Endothelial cell of umbilical vein (primary cell): ENCODE data around the gene ATP10B. TPM values are rescaled to one million over a fixed set of nuclear protein-coding genes. Genes with fewer than 3 reads are reported as not detected.

Experiments
- BruUV-seq: library from RNA; stranded (reverse); fragments of 400-500 nt; replicated peaks from 2 replicates; lab custom pipeline; 2021; lab: Mats Ljungman, UMichigan
- CTCF ChIA-PET: fragments of 300-600, 350-600 bp; sonication (Branson Sonifier 250); formaldehyde crosslinking; loops from one replicate; lab custom pipeline; 2021; ENCODE audit warnings: antibody characterized with exemption, inconsistent platforms; lab: Charles Lee
- POLR2A ChIA-PET: fragments of 300-600, 350-600 bp; sonication (Branson Sonifier 250); formaldehyde crosslinking; loops from one replicate; lab custom pipeline; 2021; ENCODE audit warnings: antibody characterized with exemption, inconsistent platforms; lab: Charles Lee
- DNase-seq: peaks from one replicate; pipeline ENCODE4 v3.0.0-alpha.2; 2011; ENCODE audit warnings: low read depth, low spot score
- FAIRE-seq: peaks from 2 replicates; lab custom pipeline; 2011; peaks lifted over from hg19 to GRCh38; lab: Jason Lieb, UNC
- H2AFZ ChIP-seq: 2 replicates; pipeline ENCODE4 v1.6.0; 2012; ENCODE audit warnings: low read depth, low read length, control low read depth, inconsistent platforms
- H3K27ac ChIP-seq: 2 replicates; pipeline ENCODE4 v1.5.1; 2011; ENCODE audit warnings: low read depth, mild to moderate bottlenecking, control low read depth, low read length, moderate library complexity; ENCODE audit not compliant: insufficient read depth
- H3K27me3 ChIP-seq, 2 experiments: 2 replicates each; pipeline versions ENCODE4 v1.6.0 to v1.6.1; 2011; ENCODE audit warnings: low read length in 2 of 2, mixed read lengths in 1 of 2; ENCODE audit not compliant: control insufficient read depth in 2 of 2, insufficient read depth in 2 of 2
- H3K36me3 ChIP-seq, 2 experiments: 2 replicates in 1 of 2; 3 replicates in 1 of 2; pipeline ENCODE4 v1.5.1; 2011; ENCODE audit warnings: low read length in 2 of 2, mild to moderate bottlenecking in 1 of 2, moderate library complexity in 1 of 2; ENCODE audit not compliant: control insufficient read depth in 2 of 2, insufficient read depth in 2 of 2; ENCODE audit errors: extremely low read depth in 1 of 2
- H3K4me1 ChIP-seq: 3 replicates; pipeline ENCODE4 v1.5.1; 2011; ENCODE audit warnings: mild to moderate bottlenecking, low read length; ENCODE audit not compliant: control insufficient read depth, insufficient read depth; ENCODE audit errors: extremely low read depth
- H3K4me2 ChIP-seq: 2 replicates; pipeline ENCODE4 v1.6.1; 2011; ENCODE audit warnings: low read length, control low read depth, mixed read lengths; ENCODE audit not compliant: insufficient read depth
- H3K4me3 ChIP-seq, 3 experiments: fragments of 200-600 bp in 1 of 3; sonication (generic), shearing (Covaris generic) in 1 of 3; replicated peaks in 1 of 3; 2 replicates each; pipeline ENCODE4 v1.5.1; 2011 to 2016; ENCODE audit warnings: control low read depth in 3 of 3, low read length in 3 of 3, mild to moderate bottlenecking in 2 of 3, inconsistent platforms in 1 of 3, low read depth in 1 of 3, moderate library complexity in 1 of 3; ENCODE audit not compliant: insufficient read depth in 1 of 3
- H3K79me2 ChIP-seq: 2 replicates; pipeline ENCODE4 v1.6.0; 2012; ENCODE audit warnings: low read length, inconsistent platforms; ENCODE audit not compliant: control insufficient read depth, insufficient read depth
- H3K9ac ChIP-seq: replicated peaks from 2 replicates; pipeline ENCODE3; 2011; ENCODE audit warnings: low read length, control low read depth; ENCODE audit not compliant: insufficient read depth; ENCODE audit errors: extremely low read depth
- H3K9me1 ChIP-seq: replicated peaks from 3 replicates; pipeline ENCODE4 v1.6.0; 2011; ENCODE audit warnings: mild to moderate bottlenecking, low read length; ENCODE audit not compliant: control insufficient read depth, insufficient read depth; ENCODE audit errors: extremely low read depth
- H3K9me3 ChIP-seq: replicated peaks from 2 replicates; pipeline ENCODE4 v1.5.1; 2012; ENCODE audit warnings: low read length, inconsistent platforms; ENCODE audit not compliant: control insufficient read depth, insufficient read depth
- H4K20me1 ChIP-seq: replicated peaks from 2 replicates; pipeline ENCODE3; 2011; ENCODE audit warnings: mild to moderate bottlenecking, low read length; ENCODE audit not compliant: control insufficient read depth, insufficient read depth; ENCODE audit errors: extremely low read depth
- CTCF ChIP-seq, 2 donors: IDR thresholded peaks; 1 replicate in 1 of 2; 2 replicates in 1 of 2; pipeline ENCODE4 v1.5.1; 2011; ENCODE audit warnings: low read length in 2 of 2, mild to moderate bottlenecking in 2 of 2, moderate library complexity in 2 of 2, control low read depth in 1 of 2, inconsistent platforms in 1 of 2, low read depth in 1 of 2; ENCODE audit not compliant: insufficient read depth in 1 of 2; ENCODE audit errors: extremely low read depth in 1 of 2
- GATA2 ChIP-seq: IDR thresholded peaks from 2 replicates; pipeline ENCODE4 v1.7.0; 2011; ENCODE audit warnings: low read depth, mild to moderate bottlenecking, moderate library complexity, mixed read lengths, low read length; ENCODE audit not compliant: insufficient read length, insufficient read depth
- JUN ChIP-seq: IDR thresholded peaks from 2 replicates; pipeline ENCODE4 v1.6.1; 2011; ENCODE audit warnings: borderline replicate concordance, low read depth; ENCODE audit not compliant: insufficient read length, insufficient read depth
- MAX ChIP-seq: IDR thresholded peaks from 2 replicates; pipeline ENCODE4 v1.6.1; 2011; ENCODE audit not compliant: insufficient read depth, insufficient read length
- POLR2A ChIP-seq: IDR thresholded peaks from 2 replicates; pipeline ENCODE4 v1.6.1; 2012; ENCODE audit warnings: low read depth, mild to moderate bottlenecking, control low read depth, low read length
- dilution Hi-C: fragments of 300-500 bp; cut with MboI; formaldehyde crosslinking; loops from one replicate; pipeline ENCODE4 v1.15.0; 2019; ENCODE audit warnings: low sequenced_read_pairs; ENCODE audit not compliant: extremely low pct_ligation_motif_present
- intact Hi-C: fragments of 100-400 bp; cut with micrococcal nuclease; formaldehyde crosslinking; loops from one replicate; pipeline ENCODE4 v1.10.0; 2022
- polyA plus RNA-seq, 4 experiments: library from polyadenylated mRNA; depleted of rRNA in 3 of 4; stranded (reverse) in 3 of 4; unstranded in 1 of 4; fragments of >200 nt; gene quantifications; 2 replicates each; pipeline versions ENCODE4 v1.2.1 to v1.2.3, GENCODE V29; 2011 to 2012; ENCODE audit warnings: missing spikeins in 1 of 4
- total RNA-seq: library from RNA; stranded (reverse); gene quantifications from 2 replicates; pipeline ENCODE4 v1.2.3, GENCODE V29; 2021

Gene ATP10B
- total and polyA plus RNA-seq, 2 donors (not counting 3 experiments of a cell fraction or from before 2014, with no cell fraction given) = not detected

- ChIA-PET POLR2A (no interaction called here), CTCF (no interaction called here)
- BruUV-seq = no TSS peak
- H2AFZ ChIP-seq = no peak overlapping the region
- no peak overlapping the region for H3K4me2 ChIP-seq
- no peaks in the 10 kb centered on the region for H3K79me2 ChIP-seq
- H3K4me3 ChIP-seq = no peak overlapping the region
- no peaks in the 10 kb centered on the region for H3K4me1 ChIP-seq
- no peaks in the 10 kb centered on the region for H3K9me1 ChIP-seq
- H4K20me1 ChIP-seq = no peaks in the 10 kb centered on the region
- FAIRE-seq (no peak), DNase-seq (no peak)
- no peak overlapping the region for H3K27ac ChIP-seq
- no peaks in the 10 kb centered on the region for H3K9me3 ChIP-seq
- H3K27me3 ChIP-seq = no peaks in the 10 kb centered on the region
- no peaks in the 10 kb centered on the region for H3K36me3 ChIP-seq
- TF ChIP-seq POLR2A = no peak
- TF ChIP-seq CTCF (IDR thresholded peaks at IDR 0.05; ENCODE audit: extremely low read depth in 1 of 2, insufficient read depth in 1 of 2, low read depth in 1 of 2, low read length in 2 of 2) = no peak
- TF ChIP-seq JUN = no peak
- TF ChIP-seq GATA2 = no peak
- no peak for TF ChIP-seq MAX
- no peak overlapping the region for H3K9ac ChIP-seq
- intact Hi-C loops = no loop called here
- dilution Hi-C loops = no loop called here
Observed at GRCh38 chr5:160831801-160832200, 20.2 kb downstream of the ATP10B start.
